ENCODE results near the gene C2orf49.

The C2orf49 gene

GRCh38 chr2:105391058-105391627, 53.8 kb downstream of the C2orf49 start:
- Histone ChIP-seq H3K9ac (ENCODE audit: low read length) (no peak overlapping the region), H3K4me1 (ENCODE audit: control insufficient read depth, insufficient read depth, low read depth, low read length) (peaks cover 32% of the 10 kb centered on the region), H2AK5ac (ENCODE audit: low read length, severe bottlenecking) (peak overlapping the region; percentile 59), H4K8ac (ENCODE audit: low read length) (no peak overlapping the region), H2BK15ac (ENCODE audit: low read depth, poor library complexity, severe bottlenecking) (no peak overlapping the region), H2BK120ac (ENCODE audit: low read depth, low read length) (no peak overlapping the region), H2AFZ (ENCODE audit: low read depth, low read length) (no peak overlapping the region), H2BK12ac (ENCODE audit: low read length in 2 of 2) (peak overlapping the region in 1 of 2 experiments; percentile 37), H3K79me1 (replicated peaks; ENCODE audit: low read length, poor library complexity, severe bottlenecking) (no peaks in the 10 kb centered on the region), H3K14ac (ENCODE audit: low read length in 2 of 2) (peak overlapping the region in 1 of 2 experiments; percentile 94), H4K91ac (ENCODE audit: low read length) (peak overlapping the region; percentile 67), H3K4ac (ENCODE audit: low read depth in 1 of 2, low read length in 2 of 2) (peak overlapping the region; percentile 5 to 61), H3K18ac (ENCODE audit: low read depth in 1 of 2, low read length in 2 of 2) (peak overlapping the region in 1 of 2 experiments; percentile 91), H3K23ac (ENCODE audit: low read length in 2 of 2) (peak overlapping the region in 1 of 2 experiments; percentile 91), H3K27me3 (ENCODE audit: control insufficient read depth in 1 of 2, insufficient read depth in 1 of 2, low read length in 2 of 2) (no peaks in the 10 kb centered on the region), H3K36me3 (ENCODE audit: control insufficient read depth in 1 of 2, insufficient read depth in 2 of 2, low read depth in 1 of 2, low read length in 2 of 2) (peaks cover 42 to 68% of the 10 kb centered on the region in 2 experiments), H3K4me2 (ENCODE audit: low read length, poor library complexity, severe bottlenecking) (no peak overlapping the region), H3K9me3 (ENCODE audit: control insufficient read depth, low read length) (no peaks in the 10 kb centered on the region), H3K27ac (ENCODE audit: low read length, poor library complexity, severe bottlenecking) (peak overlapping the region; percentile 93), H2BK5ac (ENCODE audit: low read depth, low read length, poor library complexity, severe bottlenecking) (no peak overlapping the region), H3K4me3 (ENCODE audit: insufficient read depth in 1 of 2, low read depth in 1 of 2, low read length in 2 of 2) (no peak overlapping the region)
- peak; percentile 54 for DNase-seq
- 80% methylated on average over 5 of the region's 5 CpGs for WGBS

GRCh38 chr2:105391763-105392662, 54.7 kb downstream of the C2orf49 start:
- H3K27ac ChIP-seq (ENCODE audit: low read length, poor library complexity, severe bottlenecking), result peak overlapping the region; percentile 93
- no peak overlapping the region for H3K4me3 ChIP-seq (ENCODE audit: insufficient read depth in 1 of 2, low read depth in 1 of 2, low read length in 2 of 2)
- H2BK120ac ChIP-seq (ENCODE audit: low read depth, low read length), result no peak overlapping the region
- no peak overlapping the region for H4K91ac ChIP-seq (ENCODE audit: low read length)
- no peak overlapping the region for H3K14ac ChIP-seq (ENCODE audit: low read length in 2 of 2)
- no peak for DNase-seq
- H4K8ac ChIP-seq (ENCODE audit: low read length), result peak overlapping the region; percentile 59
- H3K9ac ChIP-seq (ENCODE audit: low read length), result peak overlapping the region; percentile 48
- H3K9me3 ChIP-seq (ENCODE audit: control insufficient read depth, low read length), result no peaks in the 10 kb centered on the region
- peaks cover 39 to 66% of the 10 kb centered on the region in 2 experiments for H3K36me3 ChIP-seq (ENCODE audit: control insufficient read depth in 1 of 2, insufficient read depth in 2 of 2, low read depth in 1 of 2, low read length in 2 of 2)
- H2BK5ac ChIP-seq (ENCODE audit: low read depth, low read length, poor library complexity, severe bottlenecking), result peak overlapping the region; percentile 83
- peak overlapping the region; percentile 86 for H2AK5ac ChIP-seq (ENCODE audit: low read length, severe bottlenecking)
- peaks cover 30% of the 10 kb centered on the region for H3K4me1 ChIP-seq (ENCODE audit: control insufficient read depth, insufficient read depth, low read depth, low read length)
- WGBS, result 88% methylated on average over 8 of the region's 9 CpGs
- H3K79me1 ChIP-seq (replicated peaks; ENCODE audit: low read length, poor library complexity, severe bottlenecking), result no peaks in the 10 kb centered on the region
- no peak overlapping the region for H3K23ac ChIP-seq (ENCODE audit: low read length in 2 of 2)
- H3K18ac ChIP-seq (ENCODE audit: low read depth in 1 of 2, low read length in 2 of 2), result no peak overlapping the region
- peak overlapping the region in 1 of 2 experiments; percentile 64 for H3K4ac ChIP-seq (ENCODE audit: low read depth in 1 of 2, low read length in 2 of 2)
- peak overlapping the region in 1 of 2 experiments; percentile 60 for H2BK12ac ChIP-seq (ENCODE audit: low read length in 2 of 2)
- no peak overlapping the region for H2AFZ ChIP-seq (ENCODE audit: low read depth, low read length)
- peak overlapping the region; percentile 12 for H2BK15ac ChIP-seq (ENCODE audit: low read depth, poor library complexity, severe bottlenecking)
- H3K4me2 ChIP-seq (ENCODE audit: low read length, poor library complexity, severe bottlenecking), result peak overlapping the region; percentile 48
- H3K27me3 ChIP-seq (ENCODE audit: control insufficient read depth in 1 of 2, insufficient read depth in 1 of 2, low read length in 2 of 2), result no peaks in the 10 kb centered on the region

- no peak overlapping the region for H4K91ac ChIP-seq (ENCODE audit: low read length)
- WGBS, result 90% methylated on average over 11 of the region's 13 CpGs
These were observed 56.2 kb downstream of the C2orf49 start for GRCh38 chr2:105393373-105394055.

More at GRCh38 chr2:105393373-105394055, 56.2 kb downstream of the C2orf49 start:
- no peak overlapping the region for H3K4me2 ChIP-seq (ENCODE audit: low read length, poor library complexity, severe bottlenecking)
- peak overlapping the region; percentile 93 for H3K27ac ChIP-seq (ENCODE audit: low read length, poor library complexity, severe bottlenecking)
- H3K4ac ChIP-seq (ENCODE audit: low read depth in 1 of 2, low read length in 2 of 2), result peak overlapping the region in 1 of 2 experiments; percentile 47
- no peak overlapping the region for H2AFZ ChIP-seq (ENCODE audit: low read depth, low read length)
- H3K4me1 ChIP-seq (ENCODE audit: control insufficient read depth, insufficient read depth, low read depth, low read length), result peaks cover 29% of the 10 kb centered on the region
- no peaks in the 10 kb centered on the region for H3K9me3 ChIP-seq (ENCODE audit: control insufficient read depth, low read length)
- peak; percentile 68 for DNase-seq
- peak overlapping the region in 1 of 2 experiments; percentile 54 for H2BK12ac ChIP-seq (ENCODE audit: low read length in 2 of 2)
- H3K23ac ChIP-seq (ENCODE audit: low read length in 2 of 2), result no peak overlapping the region
- H2AK5ac ChIP-seq (ENCODE audit: low read length, severe bottlenecking), result peak overlapping the region; percentile 83
- H3K18ac ChIP-seq (ENCODE audit: low read depth in 1 of 2, low read length in 2 of 2), result peak overlapping the region; percentile 69 to 75
- no peak overlapping the region for H2BK120ac ChIP-seq (ENCODE audit: low read depth, low read length)
- peak overlapping the region; percentile 67 for H3K9ac ChIP-seq (ENCODE audit: low read length)
- no peaks in the 10 kb centered on the region for H3K79me1 ChIP-seq (replicated peaks; ENCODE audit: low read length, poor library complexity, severe bottlenecking)
- peak overlapping the region; percentile 21 for H4K8ac ChIP-seq (ENCODE audit: low read length)
- peaks cover 34 to 53% of the 10 kb centered on the region in 2 experiments for H3K36me3 ChIP-seq (ENCODE audit: control insufficient read depth in 1 of 2, insufficient read depth in 2 of 2, low read depth in 1 of 2, low read length in 2 of 2)
- H3K14ac ChIP-seq (ENCODE audit: low read length in 2 of 2), result no peak overlapping the region
- H3K27me3 ChIP-seq (ENCODE audit: control insufficient read depth in 1 of 2, insufficient read depth in 1 of 2, low read length in 2 of 2), result no peaks in the 10 kb centered on the region
- no peak overlapping the region for H3K4me3 ChIP-seq (ENCODE audit: insufficient read depth in 1 of 2, low read depth in 1 of 2, low read length in 2 of 2)
- H2BK15ac ChIP-seq (ENCODE audit: low read depth, poor library complexity, severe bottlenecking), result no peak overlapping the region
- no peak overlapping the region for H2BK5ac ChIP-seq (ENCODE audit: low read depth, low read length, poor library complexity, severe bottlenecking)
